Ishikawa (cell line): ENCODE results near the gene CMTR2.

Source experiments
- EP300 ChIP-seq: IDR thresholded peaks from 2 replicates; pipeline ENCODE4 v1.6.1; 2012; ENCODE audit warnings: borderline replicate concordance
- RAD21 ChIP-seq: IDR thresholded peaks from 2 replicates; pipeline ENCODE4 v1.6.1; 2012; ENCODE audit warnings: low read depth
- REST ChIP-seq: IDR thresholded peaks from 2 replicates; pipeline ENCODE4 v1.6.1; 2012; ENCODE audit warnings: low read depth, mild to moderate bottlenecking
- TEAD4 ChIP-seq: IDR thresholded peaks from 2 replicates; pipeline ENCODE4 v1.6.1; 2012
- YY1 ChIP-seq: IDR thresholded peaks from 2 replicates; pipeline ENCODE4 v1.6.1; 2012; ENCODE audit warnings: low read depth
- ZBTB7A ChIP-seq: IDR thresholded peaks from 2 replicates; pipeline ENCODE4 v1.6.1; 2012; ENCODE audit warnings: low read depth

- TF ChIP-seq RAD21 (no peak), REST (no peak), ZBTB7A (no peak), EP300 (no peak), TEAD4 (no peak), YY1 (no peak)
These were observed 7.6 kb upstream of the CMTR2 start for GRCh38 chr16:71296584-71297340.
